ENCODE data around the gene C5orf15.
"Not testable (repeated sequence)": the region's sequence is repeated elsewhere in the genome, so short reads cannot be mapped to it uniquely, and the experiment has no call there.

The C5orf15 gene

GRCh38 chr5:133959643-133960042 lies 8.8 kb downstream of the C5orf15 start:
- DNase-seq = no peak

- DNase-seq = no peak
Observed at GRCh38 chr5:133957591-133957990, 10.8 kb downstream of the C5orf15 start.

- DNase-seq = no peak
Observed at GRCh38 chr5:133957080-133957479, 11.3 kb downstream of the C5orf15 start.

GRCh38 chr5:133956196-133956595 lies 12.2 kb downstream of the C5orf15 start:
- DNase-seq = not testable (repeated sequence)

GRCh38 chr5:133953568-133954145 lies 14.8 kb downstream of the C5orf15 start:
- no peak for DNase-seq

GRCh38 chr5:133952729-133953567 lies 15.5 kb downstream of the C5orf15 start:
- no peak for DNase-seq

GRCh38 chr5:133950821-133951612 lies 17.4 kb downstream of the C5orf15 start:
- no peak for DNase-seq

- no peak for DNase-seq
Observed at GRCh38 chr5:133948721-133949120, 19.7 kb downstream of the C5orf15 start.

GRCh38 chr5:133947431-133947841 lies 21.0 kb downstream of the C5orf15 start:
- DNase-seq = no peak

GRCh38 chr5:133945568-133945967 lies 22.9 kb downstream of the C5orf15 start:
- DNase-seq = no peak

GRCh38 chr5:133944263-133945185 lies 23.9 kb downstream of the C5orf15 start:
- DNase-seq = peak; percentile 73

- no peak for DNase-seq
Observed at GRCh38 chr5:133943475-133943817, 25.0 kb downstream of the C5orf15 start.

GRCh38 chr5:133942614-133943474 lies 25.6 kb downstream of the C5orf15 start:
- no peak for DNase-seq

- no peak for DNase-seq
Observed at GRCh38 chr5:133941456-133942196, 26.8 kb downstream of the C5orf15 start.

- peak; percentile 31 for DNase-seq
Observed at GRCh38 chr5:133939668-133940067, 28.8 kb downstream of the C5orf15 start.

GRCh38 chr5:133938929-133939328 lies 29.5 kb downstream of the C5orf15 start:
- DNase-seq = no peak

GRCh38 chr5:133938039-133938821 lies 30.2 kb downstream of the C5orf15 start:
- peak; percentile 91 for DNase-seq

GRCh38 chr5:133937628-133938027 lies 30.8 kb downstream of the C5orf15 start:
- not testable (repeated sequence) for DNase-seq

GRCh38 chr5:133936651-133937015 lies 31.8 kb downstream of the C5orf15 start:
- DNase-seq = peak; percentile 84
